K562 (cell line): Measurements from ENCODE around the gene AKT1S1. TPM values are rescaled to one million over a fixed set of nuclear protein-coding genes. Genes with fewer than 3 reads are reported as not detected.

ENCODE experiments used
- ATAC-seq: fragments of 200-7000 bp; cut with Tn5 transposase; 3 replicates; pipeline ENCODE4 v1.9.1; 2020; ENCODE audit warnings: moderate library complexity
- BruUV-seq: library from RNA; stranded (reverse); fragments of 400-500 nt; replicated peaks from 2 replicates; lab custom pipeline; 2021; lab: Mats Ljungman, UMichigan
- CTCF ChIA-PET: fragments of 300-600 bp; formaldehyde crosslinking; extraction: SDS; loops from one replicate; lab custom pipeline; 2021; ENCODE audit warnings: low intra/inter-chr PET ratio; lab: Yijun Ruan, JAX
- POLR2A ChIA-PET: fragments of 300-600, 350-650 bp; sonication (Branson Sonifier 250); formaldehyde crosslinking; extraction: SDS; loops from one replicate; lab custom pipeline; 2021; ENCODE audit warnings: antibody characterized with exemption, inconsistent platforms; lab: Yijun Ruan, JAX
- DNase-seq, 4 experiments: peaks; one replicate each; pipeline versions ENCODE4 v3.0.0 to v3.0.0-alpha.2; 2011 to 2018; ENCODE audit warnings: low spot score in 3 of 4, mixed read lengths in 3 of 4; ENCODE audit errors: extremely low read depth in 1 of 4
- FAIRE-seq: peaks from 2 replicates; lab custom pipeline; 2011; peaks lifted over from hg19 to GRCh38; lab: Jason Lieb, UNC
- H2AFZ ChIP-seq: 2 replicates; pipeline ENCODE4 v1.6.0; 2011; ENCODE audit warnings: low read depth, low read length, control low read depth, inconsistent platforms
- H3K27ac ChIP-seq: fragments of 200-600 bp; 3 replicates; pipeline ENCODE4 v1.8.0; 2011; ENCODE audit warnings: low read depth, mild to moderate bottlenecking, control low read depth, inconsistent platforms, low read length, moderate library complexity, mixed read lengths; ENCODE audit errors: extremely low read depth
- H3K27me3 ChIP-seq, 2 experiments: fragments of 300-600 bp in 1 of 2; 2 replicates in 1 of 2; 3 replicates in 1 of 2; pipeline versions ENCODE4 v1.6.0 to v1.8.0; 2011; ENCODE audit warnings: inconsistent platforms in 2 of 2, low read length in 2 of 2, mild to moderate bottlenecking in 1 of 2, mixed read lengths in 1 of 2, moderate library complexity in 1 of 2; ENCODE audit not compliant: control insufficient read depth in 2 of 2, insufficient read depth in 2 of 2
- H3K36me3 ChIP-seq: fragments of 300-600 bp; 3 replicates; pipeline ENCODE4 v1.8.0; 2011; ENCODE audit warnings: mild to moderate bottlenecking, low read length, inconsistent platforms; ENCODE audit not compliant: control insufficient read depth, insufficient read depth
- H3K4me1 ChIP-seq, 2 experiments: fragments of 200-600 bp in 1 of 2; replicated peaks in 1 of 2; 2 replicates in 1 of 2; 3 replicates in 1 of 2; pipeline versions ENCODE4 v1.5.1 to v1.8.0; 2011; ENCODE audit warnings: inconsistent platforms in 2 of 2, low read length in 2 of 2, mild to moderate bottlenecking in 1 of 2, mixed read lengths in 1 of 2, moderate library complexity in 1 of 2; ENCODE audit not compliant: control insufficient read depth in 2 of 2, insufficient read depth in 2 of 2
- H3K4me2 ChIP-seq: 2 replicates; pipeline ENCODE4 v1.6.1; 2011; ENCODE audit warnings: low read length, control low read depth, inconsistent platforms, mixed read lengths; ENCODE audit not compliant: insufficient read depth
- H3K4me3 ChIP-seq: fragments of 200-600 bp; sonication (generic), shearing (Covaris generic); 2 replicates; pipeline ENCODE4 v1.5.1; 2016; ENCODE audit warnings: control low read depth, inconsistent platforms
- H3K79me2 ChIP-seq: fragments of 200-600 bp; 3 replicates; pipeline ENCODE4 v1.8.0; 2011; ENCODE audit warnings: low read length, inconsistent platforms; ENCODE audit not compliant: control insufficient read depth, insufficient read depth
- H3K9ac ChIP-seq, 2 experiments: 2 replicates each; pipeline versions ENCODE4 v1.6.0 to v1.6.1; 2011; ENCODE audit warnings: low read depth in 2 of 2, low read length in 2 of 2, control low read depth in 1 of 2, inconsistent platforms in 1 of 2, mild to moderate bottlenecking in 1 of 2, mixed read lengths in 1 of 2; ENCODE audit not compliant: insufficient read depth in 1 of 2
- H3K9me1 ChIP-seq: one replicate; pipeline ENCODE4 v1.6.0; 2011; ENCODE audit warnings: inconsistent platforms, mild to moderate bottlenecking, low read length, moderate library complexity; ENCODE audit not compliant: control insufficient read depth, insufficient read depth
- H3K9me3 ChIP-seq: replicated peaks from 2 replicates; pipeline ENCODE4 v1.5.1; 2011; ENCODE audit warnings: low read depth, low read length, inconsistent platforms; ENCODE audit not compliant: control insufficient read depth, insufficient read depth
- H4K20me1 ChIP-seq: replicated peaks from 2 replicates; pipeline ENCODE4 v1.6.1; 2011; ENCODE audit warnings: low read length, inconsistent platforms, mixed read lengths; ENCODE audit not compliant: control insufficient read depth, insufficient read depth
- MBD2 ChIP-seq: sonication (generic); IDR thresholded peaks from 2 replicates; pipeline ENCODE4 v1.6.1; 2016; ENCODE audit warnings: low read depth, borderline replicate concordance
- NFIX ChIP-seq: fragments of 250-450 bp; sonication (Bioruptor Pico); IDR thresholded peaks from 2 replicates; pipeline ENCODE4 v1.4.0; 2020; ENCODE audit warnings: low read depth, mild to moderate bottlenecking, moderate library complexity
- POLR2AphosphoS5 ChIP-seq: IDR thresholded peaks from 2 replicates; pipeline ENCODE4 v1.6.1; 2011; ENCODE audit warnings: mild to moderate bottlenecking, low read depth, low read length, moderate library complexity; ENCODE audit not compliant: control insufficient read depth, insufficient read depth
- RBFOX2 ChIP-seq: fragments of 200-400 bp; formaldehyde crosslinking; IDR thresholded peaks from 2 replicates; pipeline ENCODE4 v1.6.1; 2017; ENCODE audit warnings: low read depth, mild to moderate bottlenecking, low read length, moderate library complexity
- RBM14 ChIP-seq: fragments of 200-400 bp; formaldehyde crosslinking; IDR thresholded peaks from 2 replicates; pipeline ENCODE4 v1.6.1; 2018; ENCODE audit warnings: low read depth, mild to moderate bottlenecking, low read length, moderate library complexity, borderline replicate concordance; ENCODE audit not compliant: insufficient read depth
- SREBF1 ChIP-seq: fragments of 150-350 bp; IDR thresholded peaks from 2 replicates; pipeline ENCODE4 v1.6.1; 2014; ENCODE audit warnings: antibody characterized with exemption, low read depth, low read length, borderline replicate concordance
- TRIM28 ChIP-seq: fragments of 450-650 bp; IDR thresholded peaks from 2 replicates; pipeline ENCODE4 v1.6.1; 2017
- ZBTB1 ChIP-seq: sonication (generic); formaldehyde crosslinking; IDR thresholded peaks from 2 replicates; pipeline ENCODE4 v1.8.1; 2023; ENCODE audit warnings: missing genetic modification reagents, low read depth, mild to moderate bottlenecking, borderline replicate concordance
- WGBS: fragments of 100-300 bp; shearing (Covaris generic); methylation state at CpG from one replicate; pipeline ENCODE4 v1.1.6; 2016; ENCODE audit warnings: low coverage, mixed read lengths; ENCODE audit not compliant: insufficient coverage; ENCODE audit errors: missing lambda C conversion rate; 5-methylcytosine and 5-hydroxymethylcytosine counted together
- in situ Hi-C: fragments of 300-500 bp; cut with MboI; formaldehyde crosslinking; loops from 4 replicates; pipeline ENCODE4 v1.15.0; 2018; ENCODE audit warnings: inconsistent platforms, mixed read lengths
- intact Hi-C: fragments of 100-400 bp; cut with micrococcal nuclease; formaldehyde crosslinking; loops from 2 replicates; pipeline ENCODE4 v1.14.2; 2022
- polyA plus RNA-seq, 8 experiments: library from polyadenylated mRNA; depleted of rRNA in 4 of 8; stranded (reverse) in 5 of 8; unstranded in 3 of 8; fragments of >200 nt; fragmentation: Nextera tagmentation in 2 of 8; fragmentation: Illumina TruSeq in 1 of 8; extraction: Ambion mirVana in 2 of 8; extraction: Trizol in 1 of 8; gene quantifications; 2 replicates each; pipeline versions ENCODE4 v1.2.1 to v1.2.3, GENCODE V29; 2011 to 2014; ENCODE audit warnings: inconsistent platforms in 1 of 8, missing spikeins in 1 of 8
- total RNA-seq, 7 experiments: library from RNA; depleted of rRNA in 6 of 7; stranded (reverse); fragments of >200 nt in 6 of 7; fragmentation: Illumina TruSeq in 2 of 7; extraction: Trizol in 2 of 7; gene quantifications; 2 replicates each; pipeline versions ENCODE4 v1.2.1 to v1.2.3, GENCODE V29; 2011 to 2021; ENCODE audit warnings: low replicate concordance in 1 of 7
- TF ChIP-seq, protein P1 (sequence below): sonication (generic); formaldehyde crosslinking; IDR thresholded peaks from 2 replicates; pipeline ENCODE4 v1.8.1; 2023; ENCODE audit warnings: mild to moderate bottlenecking, missing genetic modification reagents

AKT1S1 gene
- total and polyA plus RNA-seq, 9 of the 15 experiments (the other 6 are each of a cell fraction or from before 2014, with no cell fraction given), result 1.2 to 50.3 (median 17.1) TPM

DNA sequence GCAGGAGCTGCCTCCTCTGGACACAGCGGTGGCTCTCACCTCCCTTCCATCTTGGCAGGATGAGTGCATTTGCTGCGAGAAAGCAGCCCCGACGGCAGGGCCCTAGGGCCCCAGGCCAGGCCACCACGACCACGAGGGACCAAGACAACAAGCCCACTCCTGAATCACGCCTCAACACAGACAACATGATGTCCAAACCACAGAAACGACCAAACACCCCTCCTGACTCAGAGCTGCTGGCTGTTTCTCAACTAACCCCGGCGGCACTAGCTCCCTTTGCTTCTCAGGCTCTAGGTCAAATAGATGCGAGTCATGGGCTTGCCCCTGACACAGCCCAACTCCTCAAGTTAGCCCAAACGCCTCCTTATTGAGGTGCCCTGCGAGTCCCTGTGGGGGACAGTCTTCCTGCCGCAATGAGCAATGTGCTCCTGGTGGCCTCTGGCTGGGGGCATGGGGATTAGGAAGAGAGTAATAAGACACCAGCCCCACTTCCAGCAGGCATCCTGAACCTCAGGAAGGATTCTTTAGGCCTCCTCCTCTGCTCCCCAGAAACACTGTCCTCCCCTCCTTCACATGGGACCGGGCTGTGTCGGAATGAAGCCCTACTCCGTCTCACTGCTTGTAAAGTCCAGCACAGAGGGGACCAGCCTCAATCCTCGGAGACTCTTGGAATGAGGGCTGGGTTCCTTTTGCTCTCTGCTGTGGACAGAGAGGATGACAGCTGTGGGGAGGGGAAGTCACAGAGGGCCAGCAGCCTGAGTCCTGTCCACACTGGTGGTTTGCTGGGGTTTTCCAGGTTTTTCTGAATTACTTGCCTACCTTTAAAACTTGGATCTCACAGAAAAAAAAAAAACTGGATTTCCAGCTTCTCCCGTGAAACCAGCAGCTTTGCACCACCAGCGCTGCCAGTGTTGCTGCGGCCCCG lies 45.0 kb upstream of the AKT1S1 start:
- no peak for ATAC-seq

DNA sequence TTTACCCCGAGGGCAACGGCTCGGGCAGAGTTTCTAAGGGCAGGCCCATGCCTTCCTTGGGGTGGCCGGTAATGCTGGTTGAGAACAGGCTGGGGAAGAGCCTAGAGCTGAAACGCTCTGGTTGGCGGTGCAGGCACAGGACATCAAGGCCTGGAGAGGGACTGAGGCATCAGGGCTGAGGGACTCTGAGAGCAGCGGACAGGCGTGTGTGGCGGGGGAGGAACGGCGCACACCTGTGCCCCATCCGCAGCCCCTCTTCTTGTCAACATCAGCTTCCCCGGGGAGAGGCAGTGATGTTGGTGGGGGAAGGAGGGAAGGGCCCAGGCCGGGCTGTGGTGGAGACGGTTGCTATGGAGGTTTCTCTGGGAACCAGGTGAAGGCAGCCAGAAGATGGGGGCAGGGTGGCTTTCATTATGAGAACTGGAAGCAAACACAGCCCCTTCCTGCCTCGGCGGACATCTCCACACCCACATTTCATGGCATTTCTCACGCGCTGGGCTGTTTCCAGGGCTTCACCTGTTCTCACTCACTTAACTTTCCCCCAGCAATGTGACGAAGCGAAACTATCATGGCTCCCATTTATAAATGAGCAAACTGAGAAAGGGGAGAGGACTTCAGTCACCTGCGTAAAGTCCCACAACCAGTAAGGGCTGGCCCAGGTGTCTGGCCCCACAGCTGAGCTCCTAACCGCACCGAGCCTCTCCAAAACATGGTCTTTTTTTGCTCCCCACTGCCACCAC lies 43.6 kb upstream of the AKT1S1 start:
- peaks cover 15 to 37% of the 10 kb centered on the region in 2 experiments; a peak in 4 of 5 replicates for H3K4me1 ChIP-seq
- no peaks in the 10 kb centered on the region for H3K27me3 ChIP-seq
- DNase-seq, result no peak
- ChIA-PET POLR2A (interaction anchor here (1.5 to 13.2 kb wide), 4 partner anchors 8 to 26 kb away, joined by 4 to 105 read pairs (median 14); partner anchors contain the start of genes ATF5 and NUP62), CTCF (no interaction called here)
- no peak overlapping the region for H2AFZ ChIP-seq
- no peak overlapping the region for H3K27ac ChIP-seq
- H3K9me1 ChIP-seq, result peaks cover 9% of the 10 kb centered on the region
- 92% methylated on average over 23 of the region's 24 CpGs for WGBS
- in situ Hi-C loops (no loop called here), intact Hi-C loops (no loop called here)
- no peak overlapping the region for H3K4me2 ChIP-seq
- peaks cover 91% of the 10 kb centered on the region for H3K79me2 ChIP-seq
- no peak overlapping the region for H3K4me3 ChIP-seq
- FAIRE-seq, result no peak
- no peak for ATAC-seq
- peaks cover 92% of the 10 kb centered on the region for H3K36me3 ChIP-seq
- H4K20me1 ChIP-seq, result peaks cover 35% of the 10 kb centered on the region
- no peaks in the 10 kb centered on the region for H3K9me3 ChIP-seq
- BruUV-seq, result no TSS peak
- H3K9ac ChIP-seq, result no peak overlapping the region
- no peak for TF ChIP-seq NFIX (CRISPR knock-in tag)
- no peak for TF ChIP-seq TRIM28
- TF ChIP-seq POLR2AphosphoS5, result 0 out of 2 replicates have a peak, but pooled peaks have one; percentile 14
- TF ChIP-seq, protein P1, sequence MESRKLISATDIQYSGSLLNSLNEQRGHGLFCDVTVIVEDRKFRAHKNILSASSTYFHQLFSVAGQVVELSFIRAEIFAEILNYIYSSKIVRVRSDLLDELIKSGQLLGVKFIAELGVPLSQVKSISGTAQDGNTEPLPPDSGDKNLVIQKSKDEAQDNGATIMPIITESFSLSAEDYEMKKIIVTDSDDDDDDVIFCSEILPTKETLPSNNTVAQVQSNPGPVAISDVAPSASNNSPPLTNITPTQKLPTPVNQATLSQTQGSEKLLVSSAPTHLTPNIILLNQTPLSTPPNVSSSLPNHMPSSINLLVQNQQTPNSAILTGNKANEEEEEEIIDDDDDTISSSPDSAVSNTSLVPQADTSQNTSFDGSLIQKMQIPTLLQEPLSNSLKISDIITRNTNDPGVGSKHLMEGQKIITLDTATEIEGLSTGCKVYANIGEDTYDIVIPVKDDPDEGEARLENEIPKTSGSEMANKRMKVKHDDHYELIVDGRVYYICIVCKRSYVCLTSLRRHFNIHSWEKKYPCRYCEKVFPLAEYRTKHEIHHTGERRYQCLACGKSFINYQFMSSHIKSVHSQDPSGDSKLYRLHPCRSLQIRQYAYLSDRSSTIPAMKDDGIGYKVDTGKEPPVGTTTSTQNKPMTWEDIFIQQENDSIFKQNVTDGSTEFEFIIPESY (CRISPR knock-in tag), result 0 out of 2 replicates have a peak, but pooled peaks have one; percentile 14
- TF ChIP-seq SREBF1, result no peak
- peak; percentile 58 for TF ChIP-seq RBFOX2
- no peak for TF ChIP-seq MBD2
- TF ChIP-seq ZBTB1 (CRISPR knock-in tag), result no peak

More for the DNA sequence above, 45.0 kb upstream of the AKT1S1 start:
- Histone ChIP-seq H3K4me2 (no peak overlapping the region), H3K36me3 (peaks cover 96% of the 10 kb centered on the region), H3K27me3 (no peaks in the 10 kb centered on the region), H4K20me1 (peaks cover 28% of the 10 kb centered on the region), H3K27ac (no peak overlapping the region; the same call in 2 of the 3 replicates), H3K9me1 (peaks cover 9% of the 10 kb centered on the region), H3K4me3 (no peak overlapping the region), H2AFZ (no peak overlapping the region), H3K79me2 (peaks cover 95% of the 10 kb centered on the region), H3K9ac (peak overlapping the region in 1 of 2 experiments; percentile 75; a peak in 1 of 4 replicates), H3K9me3 (no peaks in the 10 kb centered on the region), H3K4me1 (peaks cover 22 to 45% of the 10 kb centered on the region in 2 experiments)
- FAIRE-seq (no peak), DNase-seq (no peak)
- WGBS, result 89% methylated on average over 21 of the region's 22 CpGs
- ChIA-PET POLR2A (interaction anchor here (0.6 to 1.2 kb wide), 5 partner anchors 8 to 797 kb away, joined by 3 to 6 read pairs (median 4); no protein-coding TSS in a partner anchor), CTCF (no interaction called here)
- TF ChIP-seq RBFOX2 (peak; percentile 68), RBM14 (no peak)
- no TSS peak for BruUV-seq
- in situ Hi-C loops, result no loop called here
- intact Hi-C loops, result no loop called here
